ENCODE data around the gene BCKDK. TPM values are rescaled to one million over a fixed set of nuclear protein-coding genes. Genes with fewer than 3 reads are reported as not detected.
A peak's percentile ranks its signal among the peaks of the same experiment; 100 is the strongest.

The BCKDK gene
- total RNA-seq, 1 experiment from 2014 or later, result 58.3 TPM

GRCh38 chr16:31132303-31132979, 24.3 kb downstream of the BCKDK start (continued):
- TF ChIP-seq AFF4 (CRISPR knock-in tag; IDR thresholded peaks at IDR 0.05; ENCODE audit: borderline replicate concordance) (no peak), TP53 (CRISPR knock-in tag; IDR thresholded peaks at IDR 0.05) (no peak), ZMAT4 (CRISPR knock-in tag; IDR thresholded peaks at IDR 0.05) (no peak), AR (CRISPR knock-in tag; IDR thresholded peaks at IDR 0.05) (no peak), E2F4 (CRISPR knock-in tag; IDR thresholded peaks at IDR 0.05; ENCODE audit: borderline replicate concordance, low read depth) (no peak), ZNF416 (CRISPR knock-in tag; IDR thresholded peaks at IDR 0.05) (no peak), HMGA2 (CRISPR knock-in tag; IDR thresholded peaks at IDR 0.05) (no peak), USF1 (CRISPR knock-in tag; IDR thresholded peaks at IDR 0.05) (no peak)

GRCh38 chr16:31133046-31133501, 24.9 kb downstream of the BCKDK start:
- Mint-ChIP-seq H3K27me3 (ENCODE audit: low read depth) (no peaks in the 10 kb centered on the region), H3K9me3 (no peaks in the 10 kb centered on the region), H3K4me1 (peaks cover 56% of the 10 kb centered on the region), H3K27ac (peak overlapping the region; percentile 98; the same call in 1 of the 2 replicates), H3K4me3 (peak overlapping the region; percentile 87), H3K36me3 (peaks cover 27% of the 10 kb centered on the region)
- DNase-seq (ENCODE audit: low spot score) (no peak), ATAC-seq (no peak)
- TF ChIP-seq NR3C1 (CRISPR knock-in tag; conservative IDR thresholded peaks at IDR 0.05; ENCODE audit: low read depth) (no peak), ZNF671 (CRISPR knock-in tag; IDR thresholded peaks at IDR 0.05) (no peak), ZNF512 (CRISPR knock-in tag; IDR thresholded peaks at IDR 0.05; ENCODE audit: borderline replicate concordance) (no peak), HMGXB4 (CRISPR knock-in tag; IDR thresholded peaks at IDR 0.05) (no peak), ZNF317 (CRISPR knock-in tag; IDR thresholded peaks at IDR 0.05; ENCODE audit: borderline replicate concordance, low read depth) (no peak), MLX (CRISPR knock-in tag; IDR thresholded peaks at IDR 0.05) (no peak), JAZF1 (CRISPR knock-in tag; IDR thresholded peaks at IDR 0.05) (no peak), CBFB (CRISPR knock-in tag; IDR thresholded peaks at IDR 0.05; ENCODE audit: low read depth) (no peak)
- ChIA-PET CTCF (interaction anchor here (2.9 kb wide), 1 partner anchor 10 kb away, joined by 16 read pairs; no protein-coding TSS in a partner anchor), POLR2A (interaction anchor here (1.0 kb wide), 1 partner anchor 16 kb away, joined by 3 read pairs; the partner anchor contains the start of gene KAT8)

Measured in WTC11 (cell line).